ENCODE measurements around the gene NMU.
"Not testable (repeated sequence)": the region's sequence is repeated elsewhere in the genome, so short reads cannot be mapped to it uniquely, and the experiment has no call there.

The NMU gene

GRCh38 chr4:55600640-55601039, 35.5 kb downstream of the NMU start:
- H3K4me3 ChIP-seq (ENCODE audit: control insufficient read depth, low read depth, low read length), result no peak overlapping the region
- DNase-seq (ENCODE audit: low read depth), result no peak
- no peak for TF ChIP-seq CTCF (conservative IDR thresholded peaks at IDR 0.05; ENCODE audit: control insufficient read depth, insufficient read depth, low read depth, low read length)

- DNase-seq (ENCODE audit: low read depth), result no peak
- no peak overlapping the region for H3K4me3 ChIP-seq (ENCODE audit: control insufficient read depth, low read depth, low read length)
- no peak for TF ChIP-seq CTCF (conservative IDR thresholded peaks at IDR 0.05; ENCODE audit: control insufficient read depth, insufficient read depth, low read depth, low read length)
Observed at GRCh38 chr4:55598641-55599040, 37.5 kb downstream of the NMU start.

- TF ChIP-seq CTCF (conservative IDR thresholded peaks at IDR 0.05; ENCODE audit: control insufficient read depth, insufficient read depth, low read depth, low read length), result no peak
- no peak for DNase-seq (ENCODE audit: low read depth)
- H3K4me3 ChIP-seq (ENCODE audit: control insufficient read depth, low read depth, low read length), result no peak within 1 kb of the TSS
Observed at GRCh38 chr4:55592014-55592413, 44.1 kb downstream of the NMU start, which contains the start of gene PDCL2. PDCL2 (minus strand) TSS chr4:55592245; CDS start chr4:55592109, 136 bp downstream.

- no peak for DNase-seq (ENCODE audit: low read depth)
- no peak overlapping the region for H3K4me3 ChIP-seq (ENCODE audit: control insufficient read depth, low read depth, low read length)
- TF ChIP-seq CTCF (conservative IDR thresholded peaks at IDR 0.05; ENCODE audit: control insufficient read depth, insufficient read depth, low read depth, low read length), result no peak
Observed at GRCh38 chr4:55588160-55588559, 47.9 kb downstream of the NMU start.

GRCh38 chr4:55582773-55583172, 53.3 kb downstream of the NMU start:
- DNase-seq (ENCODE audit: low read depth); H3K4me3 ChIP-seq (ENCODE audit: control insufficient read depth, low read depth, low read length): not testable (repeated sequence)

- TF ChIP-seq CTCF (conservative IDR thresholded peaks at IDR 0.05; ENCODE audit: control insufficient read depth, insufficient read depth, low read depth, low read length), result no peak
- no peak overlapping the region for H3K4me3 ChIP-seq (ENCODE audit: control insufficient read depth, low read depth, low read length)
- DNase-seq (ENCODE audit: low read depth), result no peak
Observed at GRCh38 chr4:55578341-55579010, 57.6 kb downstream of the NMU start.

GRCh38 chr4:55575513-55575912, 60.6 kb downstream of the NMU start:
- H3K4me3 ChIP-seq (ENCODE audit: control insufficient read depth, low read depth, low read length), result no peak overlapping the region
- no peak for DNase-seq (ENCODE audit: low read depth)
- no peak for TF ChIP-seq CTCF (conservative IDR thresholded peaks at IDR 0.05; ENCODE audit: control insufficient read depth, insufficient read depth, low read depth, low read length)
